ENCODE data around the gene MREG. TPM values are rescaled to one million over a fixed set of nuclear protein-coding genes. Genes with fewer than 3 reads are reported as not detected.

Gene MREG
- total and polyA plus RNA-seq, 12 donors: 3.1 to 14.4 (median 6.3) TPM

DNA sequence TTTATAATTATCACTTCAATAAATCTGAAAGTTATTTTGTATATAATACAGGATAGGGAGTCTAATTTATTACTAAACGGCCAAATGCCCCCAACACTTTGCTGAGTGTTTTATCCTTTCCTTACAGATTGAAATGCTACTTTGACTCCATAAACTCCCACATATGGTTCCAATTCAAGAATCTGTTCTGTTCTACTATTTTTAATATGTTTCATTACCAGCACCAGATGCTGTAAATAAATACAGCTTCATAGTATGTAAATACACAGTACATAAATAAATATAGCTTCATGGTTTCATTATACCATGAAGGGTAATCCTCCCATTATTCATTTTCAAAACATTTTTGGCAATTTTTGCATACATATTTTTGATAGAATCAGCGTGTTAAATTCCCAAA, 34.0 kb upstream of the MREG start:
- Histone ChIP-seq H3K4me1 (replicated peaks in 1 of 2) (no peaks in the 10 kb centered on the region), H3K36me3 (replicated peaks in 1 of 2) (no peaks in the 10 kb centered on the region), H3K27ac (no peak overlapping the region), H3K27me3 (no peaks in the 10 kb centered on the region), H3K9me3 (replicated peaks in 1 of 3) (no peaks in the 10 kb centered on the region), H3K4me3 (no peak overlapping the region)
- 84 to 96% (median 91%) methylated on average over 2 of the region's 2 CpGs for WGBS, 4 donors
- TF ChIP-seq POLR2A (IDR thresholded peaks at IDR 0.05): no peak
- TF ChIP-seq, protein P1, sequence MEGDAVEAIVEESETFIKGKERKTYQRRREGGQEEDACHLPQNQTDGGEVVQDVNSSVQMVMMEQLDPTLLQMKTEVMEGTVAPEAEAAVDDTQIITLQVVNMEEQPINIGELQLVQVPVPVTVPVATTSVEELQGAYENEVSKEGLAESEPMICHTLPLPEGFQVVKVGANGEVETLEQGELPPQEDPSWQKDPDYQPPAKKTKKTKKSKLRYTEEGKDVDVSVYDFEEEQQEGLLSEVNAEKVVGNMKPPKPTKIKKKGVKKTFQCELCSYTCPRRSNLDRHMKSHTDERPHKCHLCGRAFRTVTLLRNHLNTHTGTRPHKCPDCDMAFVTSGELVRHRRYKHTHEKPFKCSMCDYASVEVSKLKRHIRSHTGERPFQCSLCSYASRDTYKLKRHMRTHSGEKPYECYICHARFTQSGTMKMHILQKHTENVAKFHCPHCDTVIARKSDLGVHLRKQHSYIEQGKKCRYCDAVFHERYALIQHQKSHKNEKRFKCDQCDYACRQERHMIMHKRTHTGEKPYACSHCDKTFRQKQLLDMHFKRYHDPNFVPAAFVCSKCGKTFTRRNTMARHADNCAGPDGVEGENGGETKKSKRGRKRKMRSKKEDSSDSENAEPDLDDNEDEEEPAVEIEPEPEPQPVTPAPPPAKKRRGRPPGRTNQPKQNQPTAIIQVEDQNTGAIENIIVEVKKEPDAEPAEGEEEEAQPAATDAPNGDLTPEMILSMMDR (IDR thresholded peaks at IDR 0.05): no peak
- intact Hi-C loops (cut with DNase I): no loop called here
- no peak for DNase-seq

DNA sequence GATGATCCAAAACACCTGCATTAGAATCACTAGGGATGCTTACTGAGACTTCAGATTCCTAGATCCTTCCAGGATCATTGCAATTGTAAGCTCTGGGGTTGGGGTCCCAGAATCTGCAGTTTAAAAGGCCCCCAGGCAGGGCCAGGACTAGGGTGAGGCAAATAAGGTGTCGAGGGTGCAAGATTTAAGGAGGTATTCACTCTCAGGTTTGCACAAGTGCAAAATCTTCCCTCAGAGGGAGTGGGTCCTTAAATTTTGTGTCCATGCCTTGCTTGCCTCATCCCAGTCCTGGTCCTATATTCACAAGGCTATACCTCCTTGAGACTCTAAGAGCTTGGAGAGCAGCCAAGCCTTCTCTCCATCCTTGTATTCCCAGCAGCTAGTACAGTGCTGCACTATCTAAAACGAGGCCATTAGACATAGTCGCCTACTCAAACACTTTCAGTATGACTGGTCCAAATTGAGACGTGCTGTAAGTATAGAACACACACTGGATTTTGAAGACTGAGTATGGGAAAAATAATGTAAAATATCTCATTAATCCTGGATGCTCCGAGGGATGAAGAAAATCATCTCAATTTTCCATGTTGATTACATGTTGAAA, 31.6 kb upstream of the MREG start:
- Histone ChIP-seq H3K9me3 (replicated peaks in 1 of 3) (no peaks in the 10 kb centered on the region), H3K27me3 (no peaks in the 10 kb centered on the region), H3K4me1 (replicated peaks in 1 of 2) (no peaks in the 10 kb centered on the region), H3K4me3 (no peak overlapping the region), H3K36me3 (replicated peaks in 1 of 2) (no peaks in the 10 kb centered on the region), H3K27ac (no peak overlapping the region)
- TF ChIP-seq POLR2A (IDR thresholded peaks at IDR 0.05): no peak
- TF ChIP-seq, protein P1 (IDR thresholded peaks at IDR 0.05): no peak
- no peak for DNase-seq
- 75 to 79% (median 77%) methylated on average over 4 to 5 of the region's 5 CpGs for WGBS, 4 donors
- intact Hi-C loops (cut with DNase I): no loop called here

GRCh38 chr2:216043949-216044348, 30.6 kb upstream of the MREG start:
- WGBS, 4 donors: 84 to 96% (median 94%) methylated on average over 5 of the region's 5 CpGs
- intact Hi-C loops (cut with DNase I): no loop called here
- no peaks in the 10 kb centered on the region for H3K4me1 ChIP-seq (replicated peaks in 1 of 2)
- DNase-seq: no peak
- H3K4me3 ChIP-seq: no peak overlapping the region
- TF ChIP-seq POLR2A (IDR thresholded peaks at IDR 0.05): no peak
- TF ChIP-seq, protein P1 (IDR thresholded peaks at IDR 0.05): no peak
- H3K27ac ChIP-seq: no peak overlapping the region
- no peaks in the 10 kb centered on the region for H3K9me3 ChIP-seq (replicated peaks in 1 of 3)
- no peaks in the 10 kb centered on the region for H3K27me3 ChIP-seq
- peaks cover 0 to 6% of the 10 kb centered on the region in 2 donors for H3K36me3 ChIP-seq (replicated peaks in 1 of 2)

- 96 to 98% (median 97%) methylated on average over 2 of the region's 2 CpGs for WGBS, 4 donors
- no peak for DNase-seq
- H3K4me3 ChIP-seq: no peak overlapping the region
- H3K9me3 ChIP-seq (replicated peaks in 1 of 3): no peaks in the 10 kb centered on the region
- no peak overlapping the region for H3K27ac ChIP-seq
- peaks cover 0 to 6% of the 10 kb centered on the region in 2 donors for H3K36me3 ChIP-seq (replicated peaks in 1 of 2)
- TF ChIP-seq POLR2A (IDR thresholded peaks at IDR 0.05): no peak
- TF ChIP-seq, protein P1 (IDR thresholded peaks at IDR 0.05): no peak
- H3K4me1 ChIP-seq (replicated peaks in 1 of 2): no peaks in the 10 kb centered on the region
- intact Hi-C loops (cut with DNase I): no loop called here
- no peaks in the 10 kb centered on the region for H3K27me3 ChIP-seq
Observed at GRCh38 chr2:216041438-216041837, 28.1 kb upstream of the MREG start.
